HG02840 (cell line): Measurements from ENCODE around the gene BCL7A.

Source experiments
- ATAC-seq: cut with Tn5 transposase; IDR thresholded peaks from one replicate; pipeline ENCODE4 v1.9.1; 2021; ENCODE audit warnings: mild to moderate bottlenecking, moderate library complexity, moderate number of reproducible peaks; ENCODE audit not compliant: unreplicated experiment, low FRiP score

The BCL7A gene

DNA sequence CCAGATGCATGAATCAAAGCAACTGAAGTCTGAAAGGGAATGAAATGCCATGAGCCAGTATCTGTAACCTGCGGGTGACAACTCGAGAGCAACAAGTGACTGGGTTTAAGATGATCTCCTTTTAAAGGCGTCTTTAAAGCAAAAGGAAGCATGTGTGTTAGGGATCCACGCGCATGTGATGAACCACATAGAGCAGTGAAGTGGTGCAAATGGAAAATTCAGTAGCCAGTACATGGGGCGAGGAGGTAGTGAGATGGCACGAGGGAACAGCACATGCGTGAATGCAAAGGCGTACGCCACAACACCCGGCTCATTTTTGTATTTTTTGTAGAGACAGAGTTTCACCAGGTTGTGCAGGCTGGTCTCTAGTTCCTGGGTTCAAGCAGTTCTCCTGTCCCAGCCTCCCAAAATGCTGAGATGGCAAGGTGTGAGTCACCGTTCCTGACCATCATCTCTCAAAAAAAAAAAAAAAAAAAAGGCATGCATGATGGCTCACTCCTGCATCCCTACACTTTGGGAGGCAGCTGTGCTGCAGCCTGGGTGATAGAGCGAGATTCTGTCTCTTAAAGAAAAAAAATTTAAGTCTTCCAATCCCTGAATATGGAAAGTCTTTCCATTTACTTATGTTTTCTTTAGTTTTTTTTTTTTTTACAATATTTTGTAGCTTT, 24.6 kb upstream of the BCL7A start:
- no peak for ATAC-seq

DNA sequence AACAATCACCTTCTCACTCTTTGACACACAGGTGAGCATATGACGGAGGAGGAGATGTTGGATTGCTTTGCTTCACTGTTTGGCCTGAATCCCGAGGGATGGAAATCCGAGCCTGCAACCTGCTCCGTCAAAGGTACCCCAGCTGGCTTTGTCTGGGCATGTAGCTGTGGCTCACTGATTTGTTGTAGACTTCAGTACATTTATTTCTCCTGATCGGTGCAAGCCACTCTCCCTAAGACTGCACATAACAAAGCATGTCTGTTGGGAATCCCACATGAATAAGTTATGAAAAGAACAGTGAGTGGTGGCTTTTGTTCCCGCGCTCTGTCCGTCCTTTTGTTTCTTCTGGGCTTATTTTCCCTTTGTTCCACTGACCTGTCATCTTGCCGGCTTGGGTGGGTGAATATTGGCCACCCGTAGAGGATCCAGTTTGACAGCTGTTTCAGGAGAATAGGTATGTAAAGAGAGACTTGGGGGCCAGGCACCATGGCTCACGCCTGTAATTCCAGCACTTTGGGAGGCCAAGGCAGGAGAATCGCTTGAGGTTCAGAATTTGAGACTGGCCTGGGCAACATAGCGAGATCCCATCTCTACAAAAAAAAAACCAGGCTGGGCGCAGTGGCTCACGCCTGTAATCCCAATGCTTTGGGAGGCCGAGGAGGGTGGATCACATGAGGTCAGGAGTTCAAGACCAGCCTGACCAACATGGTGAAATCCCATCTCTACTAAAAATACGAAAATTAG, 20.0 kb upstream of the BCL7A start:
- ATAC-seq, result no peak

DNA sequence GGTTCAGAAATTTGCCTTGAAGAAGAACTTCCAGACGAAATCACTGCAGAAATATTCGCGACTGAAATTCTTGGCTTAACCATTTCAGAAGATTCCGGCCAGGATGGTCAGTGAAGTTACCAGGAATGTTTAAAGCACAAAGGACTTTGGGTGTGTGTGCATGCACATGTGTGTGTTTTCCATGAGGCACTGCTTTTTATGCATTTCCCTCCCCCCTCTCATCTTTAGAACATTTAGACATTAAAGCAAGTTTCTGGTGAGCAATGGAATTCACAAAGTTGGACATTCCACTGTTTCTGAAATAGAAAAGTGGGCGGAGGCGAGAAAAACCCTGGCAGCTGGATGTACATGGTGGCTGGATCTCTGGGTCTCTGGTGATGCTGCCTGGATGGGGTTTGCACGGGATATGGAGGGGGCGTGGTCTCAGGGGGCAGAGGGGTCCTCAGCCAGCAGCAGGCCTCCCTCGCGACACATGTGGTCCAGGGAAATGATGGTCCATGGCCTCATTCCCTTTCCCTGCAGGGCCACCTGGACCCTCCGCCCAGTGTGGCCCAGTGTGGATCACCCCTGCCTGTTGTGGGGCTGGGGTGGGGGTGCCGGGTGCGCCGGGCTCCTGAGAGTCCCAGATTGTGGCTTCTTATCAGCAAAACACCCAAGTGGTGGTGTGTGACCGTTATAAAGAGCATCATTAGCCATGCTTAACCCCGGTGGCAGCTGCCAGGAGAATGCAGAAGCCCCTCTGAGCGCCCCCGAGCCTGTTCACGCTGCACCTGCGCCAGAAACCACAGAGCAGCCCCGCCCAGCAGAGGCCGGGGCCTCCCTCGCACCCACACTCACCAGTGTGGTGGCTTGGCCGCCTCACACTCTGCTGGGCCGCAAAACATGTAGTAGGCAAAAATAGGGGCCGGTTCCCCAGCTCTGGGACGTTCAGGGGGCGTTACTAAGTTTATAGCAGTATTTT, 17.8 kb upstream of the BCL7A start:
- ATAC-seq, result no peak

- ATAC-seq, result no peak
Measured at GRCh38 chr12:122004633-122005071, 17.0 kb upstream of the BCL7A start.

- no peak for ATAC-seq
Measured at GRCh38 chr12:122005252-122005776, 16.4 kb upstream of the BCL7A start.

- ATAC-seq, result no peak
Measured at GRCh38 chr12:122006186-122006926, 15.3 kb upstream of the BCL7A start.

DNA sequence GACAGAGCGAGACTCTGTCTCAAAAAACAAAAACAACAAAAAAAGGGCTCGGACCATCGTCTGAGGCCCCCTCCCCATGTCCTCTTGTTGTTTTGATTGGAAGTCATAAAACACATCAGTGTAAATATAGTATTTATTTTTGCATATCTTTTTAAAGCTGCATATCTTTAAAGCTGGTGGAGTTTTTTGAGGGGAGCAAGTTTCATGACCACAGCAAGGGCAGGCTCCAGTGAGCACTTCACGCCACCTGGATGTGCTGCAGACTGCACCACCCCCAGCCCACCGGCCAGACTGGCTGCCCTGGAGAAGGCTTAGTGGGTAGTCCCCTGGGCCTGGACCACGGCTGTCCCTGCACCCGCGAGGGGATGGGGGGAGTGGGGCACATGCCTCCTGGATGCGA, 11.9 kb upstream of the BCL7A start:
- no peak for ATAC-seq

DNA sequence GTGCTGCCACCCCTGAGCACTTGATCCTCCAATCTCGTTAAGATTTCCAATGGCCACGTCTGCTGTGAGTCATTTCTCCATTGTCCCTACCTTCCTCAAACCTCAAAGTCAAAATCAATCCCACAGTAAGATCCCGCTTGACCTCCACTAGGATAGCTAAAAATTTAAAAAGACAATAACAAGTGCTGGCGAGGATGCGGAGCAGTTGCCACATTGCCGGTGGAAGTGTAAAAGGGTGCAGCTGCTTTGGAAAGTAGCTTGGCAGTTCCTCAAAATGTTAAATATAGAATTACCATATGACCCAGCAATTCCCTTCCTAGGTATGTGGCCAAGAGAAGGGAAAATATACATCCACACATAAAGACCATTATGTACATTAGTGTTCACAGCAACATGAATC, 9.5 kb upstream of the BCL7A start:
- no peak for ATAC-seq

DNA sequence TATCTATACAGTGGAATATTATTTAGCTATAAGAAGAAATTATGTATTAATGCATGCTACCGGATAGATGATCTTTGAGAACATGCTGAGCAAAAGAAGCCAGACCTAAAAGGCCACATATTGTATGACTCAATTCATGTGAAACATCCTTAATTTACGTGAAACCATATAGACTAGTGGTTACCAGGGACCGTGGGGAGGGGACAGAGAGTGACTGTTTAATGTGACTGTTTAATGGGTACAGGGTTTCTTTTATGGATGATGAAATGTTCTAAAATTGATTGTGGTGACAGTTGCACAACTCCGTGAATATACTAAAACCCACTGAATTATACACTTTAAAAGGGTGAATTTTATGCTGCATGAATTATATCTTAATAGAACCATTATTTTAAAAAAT, 8.5 kb upstream of the BCL7A start:
- no peak for ATAC-seq

DNA sequence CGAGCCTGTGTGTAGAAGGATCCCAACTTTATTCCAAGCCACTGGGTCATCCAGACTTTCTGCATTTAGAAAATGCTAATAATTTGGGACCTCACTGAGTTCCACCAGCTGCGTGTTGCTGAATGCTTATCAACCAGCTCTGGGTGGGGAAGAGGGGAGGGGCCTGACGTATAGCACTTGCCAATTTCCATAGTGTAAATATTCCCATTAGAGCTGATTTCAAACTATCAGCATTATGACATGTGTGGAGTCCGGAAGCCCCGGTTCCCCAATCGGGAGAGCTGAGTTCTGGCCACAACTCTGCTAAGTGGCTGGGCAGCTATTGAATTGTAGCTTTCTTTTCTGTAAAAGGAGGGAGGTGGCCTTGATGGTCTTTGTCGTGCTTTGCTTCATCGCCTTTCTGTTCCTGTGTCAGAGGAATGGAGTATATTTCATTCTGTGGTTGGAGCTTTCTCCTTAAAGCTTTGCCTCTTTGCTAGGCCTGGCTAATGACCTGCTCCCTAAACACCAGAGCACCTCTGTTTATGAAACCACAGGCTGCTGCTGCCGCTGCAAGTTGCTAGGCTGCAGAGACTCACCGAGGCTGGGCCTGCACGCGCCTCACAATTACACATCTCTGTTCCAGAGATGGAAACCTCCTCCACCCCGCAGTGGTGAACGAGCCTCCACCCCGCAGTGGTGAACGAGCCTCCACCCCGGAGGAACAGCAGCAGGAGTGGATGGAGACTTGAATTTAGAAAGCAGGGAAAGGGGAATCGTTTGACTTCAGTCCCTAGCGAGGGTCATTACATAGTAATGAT, 7.7 kb upstream of the BCL7A start:
- ATAC-seq, result no peak

GRCh38 chr12:122014781-122015180, 6.9 kb upstream of the BCL7A start:
- ATAC-seq, result no peak

DNA sequence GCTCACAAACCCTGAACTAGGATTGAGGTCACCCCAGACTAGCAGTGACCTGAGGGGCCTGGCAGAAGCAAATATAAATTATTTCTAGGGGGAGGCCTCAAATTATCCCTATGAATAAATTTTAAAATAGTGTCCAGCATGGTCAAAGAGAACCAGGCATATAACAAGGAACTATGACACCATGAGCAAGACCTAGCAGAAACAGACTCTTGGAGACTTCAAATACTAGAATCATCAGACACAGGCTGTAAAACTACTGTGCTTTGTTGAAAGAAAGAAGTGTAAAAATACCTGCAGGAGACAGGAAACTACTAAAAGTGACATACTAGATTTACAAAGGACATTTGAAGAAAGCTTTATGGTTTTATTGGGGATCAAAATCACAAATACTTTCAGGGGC, 3.2 kb upstream of the BCL7A start:
- no peak for ATAC-seq

DNA sequence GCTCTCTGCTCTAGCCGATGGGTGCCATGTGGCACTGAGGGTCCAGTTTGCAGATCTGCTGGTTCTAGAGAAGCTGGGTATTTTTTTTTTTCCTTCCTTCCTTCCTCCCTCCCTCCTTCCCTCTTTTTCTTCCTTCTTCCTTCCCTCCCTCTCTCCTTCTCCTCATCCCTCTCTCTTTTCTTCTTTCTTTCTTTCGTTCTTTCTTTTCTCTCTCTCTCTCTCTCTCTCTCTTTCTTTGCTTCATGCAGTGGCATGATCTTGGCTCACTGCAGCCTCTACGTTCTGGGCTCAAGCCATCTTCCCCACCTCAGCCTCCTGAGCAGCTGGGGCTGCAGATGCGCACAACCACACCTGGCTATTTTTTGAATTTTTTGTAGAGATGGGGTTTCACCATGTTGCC, 2.7 kb upstream of the BCL7A start:
- no peak for ATAC-seq

- ATAC-seq, result no peak
Measured at GRCh38 chr12:122020795-122021192, 890 bp upstream of the BCL7A start.

DNA sequence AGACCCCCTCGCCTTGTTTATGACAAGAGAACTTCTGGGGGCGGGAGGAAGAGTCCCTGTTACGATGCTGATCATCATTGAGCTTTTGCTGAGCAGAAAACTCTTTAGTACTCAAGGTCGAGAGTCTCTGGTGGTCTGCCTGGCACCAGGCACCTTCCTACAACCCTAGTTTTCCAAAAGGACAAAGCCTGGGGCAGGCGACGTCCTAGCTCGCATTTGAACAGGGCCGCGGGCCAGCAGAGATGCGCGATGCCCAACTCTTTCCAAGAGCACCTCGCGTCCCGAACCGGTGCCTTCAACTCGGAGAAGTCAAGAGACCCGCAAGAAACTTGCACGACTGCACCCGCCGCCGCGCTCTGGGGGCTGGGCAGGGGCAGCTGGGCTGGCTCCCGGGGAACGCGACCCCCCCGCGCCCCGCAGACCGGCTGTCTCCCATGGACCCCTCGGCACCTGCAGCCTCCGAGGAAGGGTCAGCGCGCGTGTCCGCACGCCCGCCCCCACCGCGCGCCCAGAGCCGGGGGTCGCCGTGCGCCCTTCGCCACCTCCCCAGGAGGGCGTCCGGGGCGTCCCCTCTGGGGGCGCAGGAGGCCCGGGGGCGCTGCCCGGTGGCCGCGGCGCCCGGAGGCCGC, 377 bp upstream of the BCL7A start:
- ATAC-seq, result no peak

DNA sequence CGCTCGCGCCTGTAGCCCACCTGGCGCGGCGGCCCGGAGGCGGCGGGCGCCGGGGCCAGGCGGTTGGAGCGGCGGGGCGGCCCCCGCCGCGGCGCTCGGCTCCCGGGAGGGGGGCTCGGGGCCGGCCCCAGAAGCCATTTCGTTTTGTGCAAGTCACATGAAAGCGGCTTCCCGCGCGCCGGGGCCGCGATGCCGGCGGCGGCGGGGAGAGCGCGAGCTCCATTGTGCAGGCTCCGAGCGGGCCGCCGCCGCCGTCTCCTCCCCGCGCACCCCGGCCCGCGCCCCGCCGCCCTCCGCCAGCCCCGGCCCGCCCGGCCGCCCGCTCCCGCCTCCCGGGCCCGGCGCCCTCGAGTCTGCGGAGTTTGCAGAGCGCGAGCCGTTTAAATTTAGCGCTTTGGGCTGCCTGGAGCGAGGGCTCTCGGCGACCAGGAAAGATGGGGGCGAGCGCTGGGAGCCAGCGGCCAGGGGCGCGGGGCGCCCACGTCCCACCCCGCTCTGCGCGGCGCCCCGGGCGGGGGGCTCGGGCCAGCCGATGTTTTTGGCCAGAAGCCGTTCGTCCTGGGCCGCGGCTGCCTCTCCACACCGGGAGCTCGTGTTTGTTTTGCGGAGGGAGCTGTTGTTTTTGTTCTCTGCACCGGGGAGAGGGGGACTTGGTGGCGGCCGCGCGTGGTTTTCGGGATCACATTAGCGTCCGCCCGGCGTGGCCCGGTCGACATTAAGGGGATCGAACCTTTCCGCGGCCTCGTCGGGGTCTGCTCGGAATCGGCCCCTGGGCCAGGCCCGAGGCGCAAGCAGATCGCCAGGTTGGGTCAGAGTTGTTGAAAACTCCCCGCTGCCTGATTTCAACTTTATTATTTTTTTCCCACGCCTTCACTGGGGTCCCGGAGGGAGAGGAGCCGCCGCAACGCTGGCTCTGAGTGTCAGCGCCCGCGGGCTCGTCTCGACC, 982 bp downstream of the BCL7A start:
- no peak for ATAC-seq

DNA sequence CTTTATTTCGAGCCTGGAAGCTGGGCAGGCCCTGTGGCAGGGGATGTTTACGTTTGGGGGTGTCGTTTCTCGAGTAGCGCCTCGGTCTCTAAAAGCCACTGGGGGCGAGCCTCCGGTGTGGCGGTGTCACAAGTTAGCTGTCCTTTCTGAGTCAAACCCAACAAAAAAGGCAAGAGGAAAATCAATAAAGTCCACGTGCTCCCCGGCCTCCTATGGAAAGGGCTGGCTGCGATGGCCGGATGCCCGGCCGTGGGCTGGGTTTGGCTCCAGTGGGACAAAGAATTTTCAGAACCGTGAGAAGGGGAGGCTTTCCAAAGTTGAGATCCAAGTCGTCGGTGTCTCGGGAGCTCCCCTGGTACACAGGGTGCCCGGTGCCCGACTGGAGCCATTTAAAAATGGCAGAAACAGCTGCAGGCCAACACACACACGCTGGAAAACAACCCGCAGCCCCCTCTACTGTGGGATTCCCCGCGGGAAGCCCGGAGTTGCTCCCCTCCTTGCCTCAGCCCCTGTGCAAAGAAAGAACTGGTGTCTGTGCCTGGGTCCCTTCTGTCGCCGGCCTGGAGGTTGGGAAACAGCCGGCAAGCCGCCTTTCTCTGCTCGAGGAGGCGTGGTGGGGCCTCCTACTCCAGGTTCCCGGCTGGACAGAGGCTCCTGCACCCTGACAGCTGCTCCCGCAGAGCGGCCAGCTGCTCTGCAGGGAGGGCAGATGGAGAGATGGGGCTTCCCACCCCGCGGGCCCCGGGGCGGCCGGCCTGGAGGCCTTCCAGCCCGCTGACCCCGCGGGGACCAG, 1.9 kb downstream of the BCL7A start:
- no peak for ATAC-seq
